ENCODE measurements around the gene ETNK1. TPM values are rescaled to one million over a fixed set of nuclear protein-coding genes. Genes with fewer than 3 reads are reported as not detected.

The ETNK1 gene
- total RNA-seq, 1 donor from 2014 or later: 35.4 TPM

Other genes with a start within 250 kb of the ETNK1 start
- gene C2CD5, start 80.6 kb upstream of the ETNK1 start, total RNA-seq (ENCODE audit: insufficient read depth, low replicate concordance): 47.4 TPM